Measurements from ENCODE around the gene HS3ST1. TPM values are rescaled to one million over a fixed set of nuclear protein-coding genes. Genes with fewer than 3 reads are reported as not detected.

The HS3ST1 gene
- total RNA-seq, 1 donor from 2014 or later, result 0.27 TPM

DNA sequence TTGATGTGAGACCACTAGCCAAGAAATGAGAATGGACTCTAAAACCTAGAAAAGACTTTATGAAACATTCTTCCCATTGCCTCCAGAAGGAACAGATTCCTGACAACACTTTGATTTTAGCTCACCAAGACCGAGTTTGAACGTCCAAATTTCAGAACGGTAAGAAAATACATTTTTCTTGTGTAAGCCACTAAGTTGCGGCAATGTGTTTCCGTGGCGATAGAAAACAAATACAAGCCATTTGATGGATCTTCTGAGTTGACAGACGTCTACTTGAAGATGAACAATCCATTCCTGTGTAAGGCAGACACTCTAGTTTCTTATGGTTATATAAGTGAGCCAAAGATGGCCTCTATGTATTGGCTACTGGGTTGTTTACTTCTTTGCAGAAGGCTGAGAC is 52.5 kb downstream of the HS3ST1 start:
- Mint-ChIP-seq H3K4me3 (ENCODE audit: unreplicated experiment) (no peak overlapping the region), H3K27me3 (ENCODE audit: unreplicated experiment) (no peaks in the 10 kb centered on the region)

DNA sequence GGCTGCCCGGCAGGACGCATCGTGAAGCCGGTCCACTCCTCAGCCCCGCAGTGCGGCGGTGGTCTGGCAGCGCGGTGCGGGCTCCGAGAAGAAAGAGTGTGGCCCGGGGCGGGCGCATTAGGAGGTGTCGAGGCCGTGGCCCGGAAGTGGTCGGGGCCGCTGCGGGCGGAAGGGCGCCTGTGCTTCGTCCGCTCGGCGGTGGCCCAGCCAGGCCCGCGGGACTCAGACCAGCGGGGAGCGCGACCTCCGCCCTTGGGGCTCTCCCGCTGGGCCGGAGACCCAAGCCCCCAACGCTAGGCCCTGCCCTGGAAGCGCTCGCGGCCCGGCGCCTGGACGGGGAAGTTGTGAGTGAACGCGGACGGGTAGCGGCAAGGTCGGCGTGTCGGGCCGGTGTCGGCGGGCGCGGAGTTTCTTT is 60.0 kb downstream of the HS3ST1 start:
- no peaks in the 10 kb centered on the region for H3K4me1 Mint-ChIP-seq (ENCODE audit: unreplicated experiment)
- no peak overlapping the region for H3K27ac Mint-ChIP-seq (ENCODE audit: unreplicated experiment)
- H3K9me3 Mint-ChIP-seq (ENCODE audit: unreplicated experiment), result peaks cover 12% of the 10 kb centered on the region
- H3K36me3 Mint-ChIP-seq (ENCODE audit: unreplicated experiment), result no peaks in the 10 kb centered on the region
- TF ChIP-seq, protein P1, sequence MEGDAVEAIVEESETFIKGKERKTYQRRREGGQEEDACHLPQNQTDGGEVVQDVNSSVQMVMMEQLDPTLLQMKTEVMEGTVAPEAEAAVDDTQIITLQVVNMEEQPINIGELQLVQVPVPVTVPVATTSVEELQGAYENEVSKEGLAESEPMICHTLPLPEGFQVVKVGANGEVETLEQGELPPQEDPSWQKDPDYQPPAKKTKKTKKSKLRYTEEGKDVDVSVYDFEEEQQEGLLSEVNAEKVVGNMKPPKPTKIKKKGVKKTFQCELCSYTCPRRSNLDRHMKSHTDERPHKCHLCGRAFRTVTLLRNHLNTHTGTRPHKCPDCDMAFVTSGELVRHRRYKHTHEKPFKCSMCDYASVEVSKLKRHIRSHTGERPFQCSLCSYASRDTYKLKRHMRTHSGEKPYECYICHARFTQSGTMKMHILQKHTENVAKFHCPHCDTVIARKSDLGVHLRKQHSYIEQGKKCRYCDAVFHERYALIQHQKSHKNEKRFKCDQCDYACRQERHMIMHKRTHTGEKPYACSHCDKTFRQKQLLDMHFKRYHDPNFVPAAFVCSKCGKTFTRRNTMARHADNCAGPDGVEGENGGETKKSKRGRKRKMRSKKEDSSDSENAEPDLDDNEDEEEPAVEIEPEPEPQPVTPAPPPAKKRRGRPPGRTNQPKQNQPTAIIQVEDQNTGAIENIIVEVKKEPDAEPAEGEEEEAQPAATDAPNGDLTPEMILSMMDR (IDR thresholded peaks at IDR 0.05), result no peak
- no peak for DNase-seq (ENCODE audit: extremely low spot score, unreplicated experiment)
- H3K4me3 Mint-ChIP-seq (ENCODE audit: unreplicated experiment), result no peak overlapping the region
- H3K27me3 Mint-ChIP-seq (ENCODE audit: unreplicated experiment), result no peaks in the 10 kb centered on the region

More for the DNA sequence above, 52.5 kb downstream of the HS3ST1 start:
- Mint-ChIP-seq H3K4me1 (ENCODE audit: unreplicated experiment) (no peaks in the 10 kb centered on the region), H3K36me3 (ENCODE audit: unreplicated experiment) (no peaks in the 10 kb centered on the region), H3K27ac (ENCODE audit: unreplicated experiment) (no peak overlapping the region), H3K9me3 (ENCODE audit: unreplicated experiment) (peaks cover 9% of the 10 kb centered on the region)
- TF ChIP-seq, protein P1 (IDR thresholded peaks at IDR 0.05), result no peak
- no peak for DNase-seq (ENCODE audit: extremely low spot score, unreplicated experiment)

DNA sequence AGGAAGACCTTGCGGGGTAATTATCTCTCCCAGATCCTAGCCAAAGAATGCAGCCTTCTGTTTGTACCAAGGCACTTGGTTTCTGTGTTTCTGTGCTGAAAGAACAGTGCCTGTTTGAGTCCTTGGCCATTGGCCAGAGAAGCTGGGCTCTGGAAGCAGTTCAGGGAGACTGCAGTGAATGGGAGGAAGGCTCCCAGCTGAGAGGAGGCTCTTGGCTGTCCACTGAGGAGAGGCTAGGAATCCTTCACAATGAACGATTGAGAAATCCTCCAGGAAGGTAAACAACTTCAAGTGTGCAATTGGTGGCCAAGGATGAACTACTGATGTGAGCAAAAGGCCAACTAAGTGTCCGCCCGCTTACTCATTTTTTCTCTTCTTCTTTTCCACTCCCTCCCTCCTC is 61.3 kb downstream of the HS3ST1 start:
- TF ChIP-seq, protein P1 (IDR thresholded peaks at IDR 0.05), result no peak

DNA sequence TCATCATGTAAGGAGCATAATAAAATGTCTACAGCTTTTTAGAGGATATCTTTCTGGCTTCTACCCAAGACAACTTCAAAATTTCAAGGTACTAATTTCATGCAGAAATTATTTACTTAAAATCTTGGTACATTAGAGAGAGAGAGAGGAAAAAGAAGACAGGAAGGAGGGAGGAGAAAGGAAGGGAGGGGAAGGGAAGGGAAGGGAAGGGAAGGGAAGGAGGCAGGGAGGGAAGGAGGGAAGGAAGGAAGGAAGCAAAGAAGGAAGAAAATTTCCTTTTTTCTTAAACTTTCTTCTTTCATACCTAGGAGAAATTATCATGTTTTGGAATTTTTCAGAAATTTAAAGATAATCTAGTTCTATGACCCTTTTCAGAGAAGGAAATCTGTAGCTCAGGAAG is 61.8 kb downstream of the HS3ST1 start:
- Mint-ChIP-seq H3K27me3 (ENCODE audit: unreplicated experiment) (no peaks in the 10 kb centered on the region), H3K36me3 (ENCODE audit: unreplicated experiment) (no peaks in the 10 kb centered on the region), H3K4me1 (ENCODE audit: unreplicated experiment) (no peaks in the 10 kb centered on the region), H3K27ac (ENCODE audit: unreplicated experiment) (no peak overlapping the region), H3K4me3 (ENCODE audit: unreplicated experiment) (no peak overlapping the region), H3K9me3 (ENCODE audit: unreplicated experiment) (peaks cover 12% of the 10 kb centered on the region)
- no peak for DNase-seq (ENCODE audit: extremely low spot score, unreplicated experiment)
- TF ChIP-seq, protein P1 (IDR thresholded peaks at IDR 0.05), result no peak

More for the DNA sequence above, 61.3 kb downstream of the HS3ST1 start:
- DNase-seq (ENCODE audit: extremely low spot score, unreplicated experiment), result no peak
- no peak overlapping the region for H3K4me3 Mint-ChIP-seq (ENCODE audit: unreplicated experiment)
- peaks cover 12% of the 10 kb centered on the region for H3K9me3 Mint-ChIP-seq (ENCODE audit: unreplicated experiment)
- no peaks in the 10 kb centered on the region for H3K4me1 Mint-ChIP-seq (ENCODE audit: unreplicated experiment)
- H3K27me3 Mint-ChIP-seq (ENCODE audit: unreplicated experiment), result no peaks in the 10 kb centered on the region
- H3K36me3 Mint-ChIP-seq (ENCODE audit: unreplicated experiment), result no peaks in the 10 kb centered on the region
- no peak overlapping the region for H3K27ac Mint-ChIP-seq (ENCODE audit: unreplicated experiment)

DNA sequence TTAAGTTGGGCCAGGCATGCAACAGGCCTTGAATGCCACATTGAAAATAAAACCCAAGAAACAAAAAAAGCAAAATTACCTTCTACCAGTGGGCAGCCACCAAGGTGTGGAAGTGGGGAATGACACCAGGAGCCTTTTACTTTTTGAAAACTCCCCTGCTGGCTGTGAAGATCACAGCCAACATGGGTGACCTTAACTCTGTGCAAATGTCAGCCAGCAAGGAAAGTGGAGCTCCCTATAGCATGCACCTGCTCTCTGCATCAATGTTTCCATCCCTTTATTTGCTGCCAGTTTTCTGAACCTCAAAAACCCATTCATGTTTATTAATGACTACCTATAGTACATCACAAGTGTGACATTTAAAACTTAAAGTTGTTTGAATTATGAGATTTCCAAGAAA is 63.7 kb downstream of the HS3ST1 start:
- DNase-seq (ENCODE audit: extremely low spot score, unreplicated experiment), result no peak
- H3K27ac Mint-ChIP-seq (ENCODE audit: unreplicated experiment), result no peak overlapping the region
- no peaks in the 10 kb centered on the region for H3K36me3 Mint-ChIP-seq (ENCODE audit: unreplicated experiment)
- TF ChIP-seq, protein P1 (IDR thresholded peaks at IDR 0.05), result no peak
- peaks cover 12% of the 10 kb centered on the region for H3K9me3 Mint-ChIP-seq (ENCODE audit: unreplicated experiment)
- H3K4me1 Mint-ChIP-seq (ENCODE audit: unreplicated experiment), result no peaks in the 10 kb centered on the region
- no peak overlapping the region for H3K4me3 Mint-ChIP-seq (ENCODE audit: unreplicated experiment)
- H3K27me3 Mint-ChIP-seq (ENCODE audit: unreplicated experiment), result no peaks in the 10 kb centered on the region
